HepG2 (cell line): ENCODE data around the gene HSPA6. TPM values are rescaled to one million over a fixed set of nuclear protein-coding genes. Genes with fewer than 3 reads are reported as not detected.

ENCODE experiments used
- ATAC-seq: fragments of 200-7000 bp; cut with Tn5 transposase; 3 replicates; pipeline ENCODE4 v1.9.1; 2020; ENCODE audit warnings: mild to moderate bottlenecking, moderate library complexity
- BruUV-seq: library from RNA; stranded (reverse); fragments of 400-500 nt; replicated peaks from 2 replicates; lab custom pipeline; 2021; lab: Mats Ljungman, UMichigan
- CTCF ChIA-PET: fragments of 300-600 bp; formaldehyde crosslinking; extraction: SDS; loops from one replicate; lab custom pipeline; 2021; ENCODE audit warnings: low total read pairs, inconsistent platforms, low intra/inter-chr PET ratio; lab: Yijun Ruan, JAX
- POLR2A ChIA-PET: fragments of 350-600 bp; sonication (Branson Sonifier 250); formaldehyde crosslinking; loops from one replicate; lab custom pipeline; 2020; ENCODE audit warnings: antibody characterized with exemption, inconsistent platforms; lab: Yijun Ruan, JAX
- DNase-seq: peaks from one replicate; pipeline ENCODE4 v3.0.0-alpha.2; 2015; ENCODE audit warnings: low spot score
- FAIRE-seq: peaks from 3 replicates; lab custom pipeline; 2011; peaks lifted over from hg19 to GRCh38; lab: Jason Lieb, UNC
- H2AFZ ChIP-seq: one replicate; pipeline ENCODE4 v1.6.1; 2011; ENCODE audit warnings: low read length, inconsistent platforms
- H3K27ac ChIP-seq: fragments of 300-600 bp; 3 replicates; pipeline ENCODE4 v1.8.0; 2011; ENCODE audit warnings: mixed run types, mild to moderate bottlenecking, mixed read lengths, low read length, inconsistent platforms; ENCODE audit not compliant: insufficient read depth; ENCODE audit errors: extremely low read length
- H3K27me3 ChIP-seq, 2 experiments: fragments of 200-600 bp in 1 of 2; 2 replicates in 1 of 2; 3 replicates in 1 of 2; pipeline versions ENCODE4 v1.6.0 to v1.8.0; 2011; ENCODE audit warnings: low read length in 2 of 2, mild to moderate bottlenecking in 2 of 2, moderate library complexity in 2 of 2, inconsistent platforms in 1 of 2; ENCODE audit not compliant: insufficient read depth in 2 of 2, control insufficient read depth in 1 of 2
- H3K36me3 ChIP-seq, 2 experiments: fragments of 200-600 bp in 1 of 2; replicated peaks in 1 of 2; 2 replicates in 1 of 2; 3 replicates in 1 of 2; pipeline versions ENCODE4 v1.5.1 to v1.8.0; 2011; ENCODE audit warnings: low read length in 2 of 2, inconsistent platforms in 1 of 2; ENCODE audit not compliant: insufficient read depth in 2 of 2, control insufficient read depth in 1 of 2
- H3K4me1 ChIP-seq: 2 replicates; pipeline ENCODE4 v1.5.1; 2012; ENCODE audit warnings: low read length, inconsistent platforms; ENCODE audit not compliant: insufficient read depth
- H3K4me2 ChIP-seq: 2 replicates; pipeline ENCODE4 v1.6.0; 2011; ENCODE audit warnings: low read depth, low read length, inconsistent platforms
- H3K4me3 ChIP-seq, 3 experiments: fragments of 200-600 bp in 1 of 3; sonication (generic), shearing (Covaris generic) in 1 of 3; replicated peaks in 1 of 3; 2 replicates each; pipeline ENCODE4 v1.5.1; 2011 to 2016; ENCODE audit warnings: low read length in 3 of 3, inconsistent platforms in 2 of 3, low read depth in 2 of 3, mild to moderate bottlenecking in 2 of 3, control low read depth in 1 of 3, mixed read lengths in 1 of 3; ENCODE audit not compliant: insufficient read depth in 1 of 3
- H3K79me2 ChIP-seq: one replicate; pipeline ENCODE4 v1.6.1; 2011; ENCODE audit warnings: low read length, inconsistent platforms; ENCODE audit not compliant: insufficient read depth
- H3K9ac ChIP-seq: 2 replicates; pipeline ENCODE4 v1.6.0; 2011; ENCODE audit warnings: mild to moderate bottlenecking, low read depth, low read length, inconsistent platforms; ENCODE audit not compliant: insufficient read depth
- H3K9me3 ChIP-seq: 2 replicates; pipeline ENCODE4 v1.5.1; 2012; ENCODE audit warnings: mild to moderate bottlenecking, low read length
- H4K20me1 ChIP-seq: 2 replicates; pipeline ENCODE4 v1.6.0; 2011; ENCODE audit warnings: inconsistent platforms, mild to moderate bottlenecking, low read length, moderate library complexity; ENCODE audit not compliant: insufficient read depth
- FIP1L1 ChIP-seq: fragments of 200-400 bp; formaldehyde crosslinking; IDR thresholded peaks from 2 replicates; pipeline ENCODE4 v1.6.1; 2018; ENCODE audit warnings: low read depth, mild to moderate bottlenecking, low read length, moderate library complexity, borderline replicate concordance; ENCODE audit not compliant: insufficient read depth
- FOSL2 ChIP-seq: sonication (generic); formaldehyde crosslinking; IDR thresholded peaks from 2 replicates; pipeline ENCODE4 v1.4.0; 2020; ENCODE audit warnings: missing genetic modification reagents
- KDM3A ChIP-seq: IDR thresholded peaks from 2 replicates; pipeline ENCODE4 v1.6.1; 2018; ENCODE audit warnings: low read depth, missing compliant biosample characterization
- PRDM4 ChIP-seq: sonication (generic); formaldehyde crosslinking; IDR thresholded peaks from 2 replicates; pipeline ENCODE4 v1.9.0; 2021; ENCODE audit warnings: missing genetic modification reagents, borderline replicate concordance
- RNF2 ChIP-seq: fragments of 450-650 bp; conservative IDR thresholded peaks from 2 replicates; pipeline ENCODE4 v1.6.1; 2016; ENCODE audit warnings: low read depth
- TCF7L2 ChIP-seq: IDR thresholded peaks from 2 replicates; pipeline ENCODE4 v1.6.1; 2011; ENCODE audit warnings: mild to moderate bottlenecking, low read depth, low read length, moderate library complexity
- ZBTB44 ChIP-seq: sonication (generic); formaldehyde crosslinking; IDR thresholded peaks from 2 replicates; pipeline ENCODE4 v1.4.0; 2020; ENCODE audit warnings: missing genetic modification reagents
- ZEB1 ChIP-seq: IDR thresholded peaks from 2 replicates; pipeline ENCODE4 v1.6.1; 2012; ENCODE audit warnings: mild to moderate bottlenecking, low read depth, inconsistent platforms; ENCODE audit not compliant: insufficient replicate concordance
- ZFAT ChIP-seq: sonication (generic); formaldehyde crosslinking; conservative IDR thresholded peaks from 2 replicates; pipeline ENCODE4 v1.8.1; 2023; ENCODE audit warnings: missing genetic modification reagents, inconsistent platforms
- ZHX2 ChIP-seq, 2 experiments: sonication (generic) in 1 of 2; formaldehyde crosslinking in 1 of 2; IDR thresholded peaks; 2 replicates each; pipeline versions ENCODE4 v1.6.1 to v1.9.0; 2014 to 2022; ENCODE audit warnings: antibody characterized with exemption in 1 of 2, borderline replicate concordance in 1 of 2, inconsistent platforms in 1 of 2, low read depth in 1 of 2, missing genetic modification reagents in 1 of 2
- ZNF574 ChIP-seq: sonication (generic); formaldehyde crosslinking; IDR thresholded peaks from 2 replicates; pipeline ENCODE4 v1.4.0; 2020; ENCODE audit warnings: missing genetic modification reagents
- WGBS: methylation state at CpG from one replicate; pipeline ENCODE4 v1.1.6; 2017; ENCODE audit warnings: low lambda C conversion rate; 5-methylcytosine and 5-hydroxymethylcytosine counted together
- in situ Hi-C: cut with HindIII; loops from 2 replicates; pipeline ENCODE4 v1.10.0; 2017; ENCODE audit warnings: low pct_unique_long_range_greater_than_20kb; ENCODE audit not compliant: extremely low pct_ligation_motif_present
- intact Hi-C: fragments of 100-400 bp; cut with micrococcal nuclease; formaldehyde crosslinking; loops from one replicate; pipeline ENCODE4 v1.10.0; 2022; ENCODE audit not compliant: unreplicated experiment
- polyA plus RNA-seq, 8 experiments: library from polyadenylated mRNA; depleted of rRNA in 3 of 8; stranded (reverse) in 7 of 8; unstranded in 1 of 8; fragments of >200 nt; fragmentation: Illumina TruSeq in 4 of 8; extraction: Trizol in 4 of 8; gene quantifications; 2 replicates each; pipeline versions ENCODE4 v1.2.1 to v1.2.3, GENCODE V29; 2011 to 2016; ENCODE audit warnings: low read depth in 4 of 8, missing spikeins in 1 of 8, mixed read lengths in 1 of 8; ENCODE audit not compliant: insufficient read depth in 1 of 8
- total RNA-seq, 5 experiments: library from RNA; depleted of rRNA; stranded (reverse); fragments of >200 nt; fragmentation: Illumina TruSeq; extraction: Trizol; gene quantifications; 2 replicates each; pipeline ENCODE4 v1.2.3, GENCODE V29; 2016; ENCODE audit warnings: low read depth in 1 of 5

HSPA6 gene
- total and polyA plus RNA-seq, 2 of the 13 experiments (the other 11 are each of a cell fraction or from before 2014, with no cell fraction given) = 0.07 TPM; not detected in 1

GRCh38 chr1:161498646-161499045 lies 25.7 kb upstream of the HSPA6 start:
- H3K4me2 ChIP-seq = no peak overlapping the region
- H3K27ac ChIP-seq = no peak overlapping the region
- no peak for DNase-seq
- ChIA-PET POLR2A (no interaction called here), CTCF (no interaction called here)
- no peak for FAIRE-seq
- H3K36me3 ChIP-seq = no peaks in the 10 kb centered on the region
- no peak for ATAC-seq
- intact Hi-C loops (no loop called here), in situ Hi-C loops (no loop called here)
- no peak overlapping the region for H2AFZ ChIP-seq
- H3K9ac ChIP-seq = no peak overlapping the region
- H3K27me3 ChIP-seq = no peaks in the 10 kb centered on the region
- H3K79me2 ChIP-seq = no peaks in the 10 kb centered on the region
- H4K20me1 ChIP-seq = no peaks in the 10 kb centered on the region
- BruUV-seq = no TSS peak
- WGBS = 38% methylated on average over 2 of the region's 2 CpGs
- no peaks in the 10 kb centered on the region for H3K4me1 ChIP-seq
- no peak overlapping the region for H3K4me3 ChIP-seq
- H3K9me3 ChIP-seq = no peaks in the 10 kb centered on the region
- TF ChIP-seq RNF2 = no peak
- no peak for TF ChIP-seq ZBTB44
- no peak for TF ChIP-seq ZHX2 (IDR thresholded peaks at IDR 0.05; ENCODE audit: low read depth)
- TF ChIP-seq ZHX2 (CRISPR knock-in tag; IDR thresholded peaks at IDR 0.05; ENCODE audit: borderline replicate concordance) = no peak
- no peak for TF ChIP-seq PRDM4 (CRISPR knock-in tag)
- TF ChIP-seq ZFAT (CRISPR knock-in tag) = no peak
- TF ChIP-seq FOSL2 (CRISPR knock-in tag) = no peak
- no peak for TF ChIP-seq ZEB1
- no peak for TF ChIP-seq KDM3A
- no peak for TF ChIP-seq ZNF574 (CRISPR knock-in tag)
- TF ChIP-seq TCF7L2 = no peak
- TF ChIP-seq FIP1L1 = no peak
